Heart right ventricle (tissue), 16 donors: Measurements from ENCODE around the gene EEA1. TPM values are rescaled to one million over a fixed set of nuclear protein-coding genes. Genes with fewer than 3 reads are reported as not detected.

Source experiments
- ATAC-seq, 8 donors: fragments of 200-7000 bp; cut with Tn5 transposase; one replicate each; pipeline ENCODE4 v1.9.1; 2020; ENCODE audit warnings: mild to moderate bottlenecking in 8 of 8, moderate library complexity in 8 of 8, moderate number of reproducible peaks in 1 of 8
- DNase-seq, 2 donors: peaks; one replicate each; pipeline ENCODE4 v3.0.0-alpha.2; 2020
- H3K27ac ChIP-seq, 10 donors: fragments of 200-600 bp; sonication (generic) in 2 of 10; one replicate each; pipeline versions ENCODE4 v1.5.0 to v1.8.0; 2020 to 2022; ENCODE audit warnings: mild to moderate bottlenecking in 3 of 10
- H3K27me3 ChIP-seq, 7 donors: fragments of 200-600 bp; one replicate each; pipeline ENCODE4 v1.8.0; 2021 to 2022; ENCODE audit warnings: mild to moderate bottlenecking in 2 of 7
- H3K36me3 ChIP-seq, 9 donors: fragments of 200-600 bp; sonication (generic) in 1 of 9; one replicate each; pipeline versions ENCODE4 v1.5.0 to v1.8.0; 2020 to 2022; ENCODE audit warnings: mild to moderate bottlenecking in 2 of 9
- H3K4me1 ChIP-seq, 9 donors: fragments of 200-600 bp; sonication (generic) in 1 of 9; one replicate each; pipeline versions ENCODE4 v1.5.0 to v1.8.0; 2020 to 2022; ENCODE audit warnings: mild to moderate bottlenecking in 4 of 9
- H3K4me3 ChIP-seq, 10 donors: fragments of 200-600 bp; sonication (generic) in 2 of 10; one replicate each; pipeline versions ENCODE4 v1.5.0 to v1.8.0; 2020 to 2022; ENCODE audit warnings: mild to moderate bottlenecking in 7 of 10, moderate library complexity in 2 of 10
- H3K9me3 ChIP-seq, 11 donors: fragments of 200-600 bp in 10 of 11; sonication (generic) in 2 of 11; one replicate each; pipeline versions ENCODE4 v1.5.0 to v1.8.0; 2013 to 2022; ENCODE audit warnings: mild to moderate bottlenecking in 2 of 11, control low read depth in 1 of 11, moderate library complexity in 1 of 11
- CTCF ChIP-seq, 9 donors: fragments of 200-600 bp; sonication (generic) in 2 of 9; IDR thresholded peaks; one replicate each; pipeline versions ENCODE4 v1.5.0 to v1.8.0; 2021 to 2022; ENCODE audit warnings: antibody characterized with exemption in 9 of 9, mild to moderate bottlenecking in 5 of 9, moderate library complexity in 1 of 9
- WGBS, 2 donors: extraction: QIAGEN DNeasy Blood & Tissue Kit; methylation state at CpG; one replicate each; pipeline ENCODE4 v1.1.7; 2013; ENCODE audit warnings: inconsistent platforms in 1 of 2; 5-methylcytosine and 5-hydroxymethylcytosine counted together
- intact Hi-C, 10 donors: fragments of 100-400 bp; cut with DNase I; formaldehyde crosslinking; loops; one replicate each; pipeline versions ENCODE4 v1.11.1 to v1.14.2; 2022
- polyA plus RNA-seq, 2 donors: library from polyadenylated mRNA; stranded (reverse); fragments of 200-250 nt; gene quantifications; one replicate each; pipeline ENCODE4 v1.2.3, GENCODE V29; 2013
- total RNA-seq, 10 donors: library from RNA; stranded (reverse); fragmentation: NEBNext Ultra II Directional in 3 of 10; extraction: Animal tissue kit (Norgen Biotek cat#: 25700) in 3 of 10; gene quantifications; one replicate each; pipeline versions ENCODE4 v1.2.1 to v1.2.4, GENCODE V29; 2021 to 2023
- donor health status: Arrhythmogenic right ventricular cardiomyopathy.
- donor health status: ischemic (EF 13 %, LVEDD 7.1; RV severe dilation, severe dysfunction).
- donor health status: healthy with polysubstance abuse.
- donor health status: DM: no; HTN: yes; CAD: no.
- donor health status: DM: no; HTN: no; CAD: no.
- donor health status: ischemic (EF 25% LVEDD 6.9; RV normal size, moderate dysfunction).
- donor health status: ischemic (EF 25% LVEDD 5.7; RV mildly dilated, moderate dysfunction).
- donor health status: healthy.
- donor health status: DM: yes; HTN: yes; CAD: no.
- donor health status: Ischemic cardiomyopathy.
- donor health status: ischemic (EF 35%, LVEDD 5.7; RV mildly dilated, moderate dysfunction).
- donor health status: nonischemic (EF 11% LVEDD 7.7; RV severe dilation, severe dysfunction).
- donor health status: DM: yes; HTN: yes; CAD: no.
- donor health status: PGD.
- donor health status: ischemic (EF 29% LVEDD 5.4; RV normal size, mild dysfunction).
- donor health status: nonischemic (EF 23%, LVEDD 6.1; RV moderate dilation, normal function).

The EEA1 gene
- total and polyA plus RNA-seq, 12 donors, result 2.6 to 41.6 (median 30.5) TPM

GRCh38 chr12:92945659-92946220 lies 16.6 kb upstream of the EEA1 start:
- WGBS, 2 donors, result 96 to 100% methylated on average over 2 of the region's 2 CpGs
- Histone ChIP-seq H3K27me3 (no peaks in the 10 kb centered on the region), H3K36me3 (no peaks in the 10 kb centered on the region), H3K4me1 (peaks cover 0 to 4% (median 0%) of the 10 kb centered on the region in 9 donors), H3K9me3 (no peaks in the 10 kb centered on the region), H3K4me3 (no peak overlapping the region), H3K27ac (no peak overlapping the region)
- DNase-seq (no peak), ATAC-seq (no peak)
- intact Hi-C loops, result loop anchor here in 2 of 10 donors (10.0 kb wide), 2 partner anchors 161 to 851 kb away; no protein-coding TSS in a partner anchor
- TF ChIP-seq CTCF (IDR thresholded peaks at IDR 0.05), result no peak

GRCh38 chr12:92943482-92944250 lies 14.6 kb upstream of the EEA1 start:
- H3K36me3 ChIP-seq, result no peaks in the 10 kb centered on the region
- WGBS, 2 donors, result 76 to 89% methylated on average over 6 of the region's 6 CpGs
- no peak overlapping the region for H3K4me3 ChIP-seq
- DNase-seq (no peak), ATAC-seq (no peak)
- H3K9me3 ChIP-seq, result no peaks in the 10 kb centered on the region
- intact Hi-C loops, result loop anchor here in 2 of 10 donors (10.0 kb wide), 2 partner anchors 159 to 849 kb away; no protein-coding TSS in a partner anchor
- no peaks in the 10 kb centered on the region for H3K27me3 ChIP-seq
- peak in 2 of 9 donors; percentile 25 to 36 for TF ChIP-seq CTCF (IDR thresholded peaks at IDR 0.05)
- no peak overlapping the region for H3K27ac ChIP-seq
- peaks cover 0 to 4% (median 0%) of the 10 kb centered on the region in 9 donors for H3K4me1 ChIP-seq

GRCh38 chr12:92942905-92943304 lies 13.8 kb upstream of the EEA1 start:
- no peak for TF ChIP-seq CTCF (IDR thresholded peaks at IDR 0.05)
- Histone ChIP-seq H3K9me3 (no peaks in the 10 kb centered on the region), H3K4me3 (no peak overlapping the region), H3K4me1 (peaks cover 0 to 4% (median 0%) of the 10 kb centered on the region in 9 donors), H3K27ac (no peak overlapping the region), H3K36me3 (no peaks in the 10 kb centered on the region), H3K27me3 (no peaks in the 10 kb centered on the region)
- WGBS, 2 donors, result 69 to 70% methylated on average over 1 of the region's 1 CpG
- ATAC-seq, result no peak
- intact Hi-C loops, result loop anchor here in 2 of 10 donors (10.0 kb wide), 2 partner anchors 158 to 848 kb away; no protein-coding TSS in a partner anchor
- no peak for DNase-seq

- Histone ChIP-seq H3K27me3 (no peaks in the 10 kb centered on the region), H3K4me3 (no peak overlapping the region), H3K9me3 (no peaks in the 10 kb centered on the region), H3K27ac (no peak overlapping the region), H3K36me3 (no peaks in the 10 kb centered on the region), H3K4me1 (peaks cover 0 to 4% (median 0%) of the 10 kb centered on the region in 9 donors)
- DNase-seq (no peak), ATAC-seq (no peak)
- TF ChIP-seq CTCF (IDR thresholded peaks at IDR 0.05), result no peak
- WGBS, 2 donors, result 82 to 84% methylated on average over 1 of the region's 1 CpG
- intact Hi-C loops, result no loop called here
Measured at GRCh38 chr12:92939116-92939515, 10.0 kb upstream of the EEA1 start.
